ENCODE results near the gene MMP2. TPM values are rescaled to one million over a fixed set of nuclear protein-coding genes. Genes with fewer than 3 reads are reported as not detected.

MMP2 gene
- total RNA-seq, 8 experiments from 2014 or later, result 7.4 to 741 (median 94.4) TPM

- in situ Hi-C loops (cut with MboI; ENCODE audit: low pct_unique_long_range_greater_than_20kb in 2 of 9, low sequenced_read_pairs in 9 of 9, unreplicated experiment in 9 of 9), result loop anchor here in 7 of 9 experiments (25.0 kb wide), 3 partner anchors 109 to 384 kb away; partner anchors contain the start of genes CES1 (in 7 of the 7) and CAPNS2 (in 1 of the 7)
- Histone ChIP-seq H3K27ac (no peak overlapping the region), H3K4me3 (no peak overlapping the region), H3K4me1 (replicated peaks in 1 of 2) (no peaks in the 10 kb centered on the region)
- no peak for ATAC-seq (replicated peaks in 6 of 8)
- 15 to 100% (median 74%) methylated on average over 1 to 2 of the region's 2 CpGs; no CpG with 5 or more reads in 1 of the 10 experiments for WGBS, 10 experiments
Observed at GRCh38 chr16:55452996-55453395, 26.0 kb upstream of the MMP2 start.

GRCh38 chr16:55453909-55454308 is 25.1 kb upstream of the MMP2 start:
- in situ Hi-C loops (cut with MboI; ENCODE audit: low pct_unique_long_range_greater_than_20kb in 2 of 9, low sequenced_read_pairs in 9 of 9, unreplicated experiment in 9 of 9), result loop anchor here in 7 of 9 experiments (25.0 kb wide), 3 partner anchors 108 to 383 kb away; partner anchors contain the start of genes CES1 (in 7 of the 7) and CAPNS2 (in 1 of the 7)
- peak in 1 of 8 experiments; percentile 23 for ATAC-seq (replicated peaks in 6 of 8)
- H3K4me3 ChIP-seq, result no peak overlapping the region
- no peak overlapping the region for H3K27ac ChIP-seq
- H3K4me1 ChIP-seq (replicated peaks in 1 of 2), result no peaks in the 10 kb centered on the region
- 0 to 80% (median 67%) methylated on average over 1 to 2 of the region's 2 CpGs; no CpG with 5 or more reads in 5 of the 10 experiments for WGBS, 10 experiments

GRCh38 chr16:55454861-55455260 is 24.1 kb upstream of the MMP2 start:
- H3K4me1 ChIP-seq (replicated peaks in 1 of 2), result no peaks in the 10 kb centered on the region
- ATAC-seq (replicated peaks in 6 of 8), result no peak
- in situ Hi-C loops (cut with MboI; ENCODE audit: low pct_unique_long_range_greater_than_20kb in 2 of 9, low sequenced_read_pairs in 9 of 9, unreplicated experiment in 9 of 9), result loop anchor here in 7 of 9 experiments (25.0 kb wide), 3 partner anchors 107 to 382 kb away; partner anchors contain the start of genes CES1 (in 7 of the 7) and CAPNS2 (in 1 of the 7)
- H3K27ac ChIP-seq, result no peak overlapping the region
- 0 to 95% (median 40%) methylated on average over 1 to 6 of the region's 6 CpGs; no CpG with 5 or more reads in 6 of the 10 experiments for WGBS, 10 experiments
- H3K4me3 ChIP-seq, result no peak overlapping the region

GRCh38 chr16:55462241-55462640 is 16.8 kb upstream of the MMP2 start:
- Histone ChIP-seq H3K4me3 (no peak overlapping the region), H3K4me1 (replicated peaks in 1 of 2) (no peaks in the 10 kb centered on the region), H3K27ac (no peak overlapping the region)
- in situ Hi-C loops (cut with MboI; ENCODE audit: low pct_unique_long_range_greater_than_20kb in 2 of 9, low sequenced_read_pairs in 9 of 9, unreplicated experiment in 9 of 9), result loop anchor here (10.0 to 25.0 kb wide), 6 partner anchors 83 to 383 kb away; partner anchors contain the start of genes CES1 (in 7 of the 9) and CAPNS2 (in 1 of the 9)
- no peak for ATAC-seq (replicated peaks in 6 of 8)
- WGBS, 10 experiments, result 20 to 83% (median 72%) methylated on average over 1 to 5 of the region's 6 CpGs; no CpG with 5 or more reads in 3 of the 10 experiments

- WGBS, 10 experiments, result 0 to 55% (median 8%) methylated on average over 1 to 3 of the region's 4 CpGs; no CpG with 5 or more reads in 5 of the 10 experiments
- Histone ChIP-seq H3K27ac (no peak overlapping the region), H3K4me1 (replicated peaks in 1 of 2) (no peaks in the 10 kb centered on the region), H3K4me3 (no peak overlapping the region)
- in situ Hi-C loops (cut with MboI; ENCODE audit: low pct_unique_long_range_greater_than_20kb in 2 of 9, low sequenced_read_pairs in 9 of 9, unreplicated experiment in 9 of 9), result loop anchor here (10.0 to 25.0 kb wide), 6 partner anchors 80 to 380 kb away; partner anchors contain the start of genes CES1 (in 7 of the 9) and CAPNS2 (in 1 of the 9)
- no peak for ATAC-seq (replicated peaks in 6 of 8)
Observed at GRCh38 chr16:55464375-55464774, 14.6 kb upstream of the MMP2 start.

GRCh38 chr16:55465077-55465896 is 13.7 kb upstream of the MMP2 start:
- H3K4me1 ChIP-seq (replicated peaks in 1 of 2), result no peaks in the 10 kb centered on the region
- ATAC-seq (replicated peaks in 6 of 8), result peak; percentile 95 to 99 (median 98)
- in situ Hi-C loops (cut with MboI; ENCODE audit: low pct_unique_long_range_greater_than_20kb in 2 of 9, low sequenced_read_pairs in 9 of 9, unreplicated experiment in 9 of 9), result loop anchor here (5.0 to 25.0 kb wide), 7 partner anchors 80 to 380 kb away; partner anchors contain the start of genes CES1 (in 7 of the 9) and CAPNS2 (in 1 of the 9)
- no peak overlapping the region for H3K4me3 ChIP-seq
- H3K27ac ChIP-seq, result no peak overlapping the region
- WGBS, 10 experiments, result 0 to 67% (median 22%) methylated on average over 1 to 13 of the region's 19 CpGs

GRCh38 chr16:55466209-55466608 is 12.8 kb upstream of the MMP2 start:
- Histone ChIP-seq H3K4me1 (replicated peaks in 1 of 2) (no peaks in the 10 kb centered on the region), H3K27ac (no peak overlapping the region), H3K4me3 (no peak overlapping the region)
- no peak for ATAC-seq (replicated peaks in 6 of 8)
- WGBS, 10 experiments, result 82 to 100% (median 89%) methylated on average over 1 to 3 of the region's 4 CpGs; no CpG with 5 or more reads in 3 of the 10 experiments
- in situ Hi-C loops (cut with MboI; ENCODE audit: low pct_unique_long_range_greater_than_20kb in 2 of 9, low sequenced_read_pairs in 9 of 9, unreplicated experiment in 9 of 9), result loop anchor here (5.0 to 25.0 kb wide), 7 partner anchors 79 to 379 kb away; partner anchors contain the start of genes CES1 (in 7 of the 9) and CAPNS2 (in 1 of the 9)

GRCh38 chr16:55467898-55468297 is 11.1 kb upstream of the MMP2 start:
- in situ Hi-C loops (cut with MboI; ENCODE audit: low pct_unique_long_range_greater_than_20kb in 2 of 9, low sequenced_read_pairs in 9 of 9, unreplicated experiment in 9 of 9), result loop anchor here (5.0 to 25.0 kb wide), 7 partner anchors 77 to 377 kb away; partner anchors contain the start of genes CES1 (in 7 of the 9) and CAPNS2 (in 1 of the 9)

GRCh38 chr16:55468352-55468990 is 10.5 kb upstream of the MMP2 start:
- Histone ChIP-seq H3K4me1 (replicated peaks in 1 of 2) (no peaks in the 10 kb centered on the region), H3K27ac (no peak overlapping the region), H3K4me3 (no peak overlapping the region)
- in situ Hi-C loops (cut with MboI; ENCODE audit: low pct_unique_long_range_greater_than_20kb in 2 of 9, low sequenced_read_pairs in 9 of 9, unreplicated experiment in 9 of 9), result loop anchor here (5.0 to 25.0 kb wide), 7 partner anchors 76 to 376 kb away; partner anchors contain the start of genes CES1 (in 7 of the 9) and CAPNS2 (in 1 of the 9)
- 20 to 100% (median 80%) methylated on average over 1 to 4 of the region's 7 CpGs; no CpG with 5 or more reads in 2 of the 10 experiments for WGBS, 10 experiments
- no peak for ATAC-seq (replicated peaks in 6 of 8)

More at GRCh38 chr16:55467898-55468297, 11.1 kb upstream of the MMP2 start:
- no peaks in the 10 kb centered on the region for H3K4me1 ChIP-seq (replicated peaks in 1 of 2)
- no peak overlapping the region for H3K27ac ChIP-seq
- 80 to 100% (median 95%) methylated on average over 1 to 3 of the region's 3 CpGs; no CpG with 5 or more reads in 4 of the 10 experiments for whole genome bisulfite sequencing, 10 experiments
- no peak for ATAC-seq (replicated peaks in 6 of 8)
- no peak overlapping the region for H3K4me3 ChIP-seq

- no peak for ATAC-seq (replicated peaks in 6 of 8)
- no peaks in the 10 kb centered on the region for H3K4me1 ChIP-seq (replicated peaks in 1 of 2)
- 57 to 100% (median 82%) methylated on average over 1 to 6 of the region's 9 CpGs; no CpG with 5 or more reads in 3 of the 10 experiments for WGBS, 10 experiments
- in situ Hi-C loops (cut with MboI; ENCODE audit: low pct_unique_long_range_greater_than_20kb in 2 of 9, low sequenced_read_pairs in 9 of 9, unreplicated experiment in 9 of 9), result loop anchor here (5.0 to 25.0 kb wide), 7 partner anchors 75 to 375 kb away; partner anchors contain the start of genes CES1 (in 7 of the 9) and CAPNS2 (in 1 of the 9)
- H3K4me3 ChIP-seq, result no peak overlapping the region
- H3K27ac ChIP-seq, result no peak overlapping the region
Observed at GRCh38 chr16:55469821-55470532, 9.0 kb upstream of the MMP2 start.

- Histone ChIP-seq H3K4me1 (replicated peaks in 1 of 2) (no peaks in the 10 kb centered on the region), H3K4me3 (no peak overlapping the region), H3K27ac (no peak overlapping the region)
- peak in 4 of 8 experiments; percentile 62 to 89 (median 77) for ATAC-seq (replicated peaks in 6 of 8)
- WGBS, 10 experiments, result 0 to 100% (median 60%) methylated on average over 1 to 6 of the region's 7 CpGs; no CpG with 5 or more reads in 3 of the 10 experiments
- in situ Hi-C loops (cut with MboI; ENCODE audit: low pct_unique_long_range_greater_than_20kb in 2 of 9, low sequenced_read_pairs in 9 of 9, unreplicated experiment in 9 of 9), result loop anchor here in 7 of 9 experiments (25.0 kb wide), 3 partner anchors 92 to 367 kb away; partner anchors contain the start of genes CES1 (in 7 of the 7) and CAPNS2 (in 1 of the 7)
Observed at GRCh38 chr16:55470533-55471371, 8.2 kb upstream of the MMP2 start.
